CD4-positive, alpha-beta T cell treated with Interleukin-2 at 100 ng/mL for 4 hours (primary cell): ENCODE measurements around the gene CNOT9.

ENCODE experiments used
- DNase-seq: peaks from one replicate; pipeline ENCODE4 v3.0.0-alpha.2; 2020; ENCODE audit warnings: low spot score

CNOT9 gene

DNA sequence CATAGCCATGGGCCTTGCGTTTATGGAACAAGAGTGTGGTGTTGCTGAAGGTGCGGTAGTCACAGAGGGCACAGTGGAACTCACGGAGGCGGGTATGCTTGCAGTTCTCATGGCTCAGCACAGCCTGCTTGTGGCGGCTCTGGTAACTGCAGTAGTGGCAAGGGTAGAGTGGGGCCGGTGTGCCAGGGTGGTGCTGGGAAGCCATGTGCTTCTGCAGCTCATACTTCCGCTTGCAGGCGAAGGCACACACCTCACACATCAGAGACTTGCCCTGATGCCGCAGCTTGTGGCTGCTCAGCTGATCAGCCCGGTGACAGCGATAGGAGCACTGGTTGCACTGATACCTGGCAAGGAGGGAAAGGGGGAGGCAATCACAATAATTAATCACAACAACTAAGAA, 76.1 kb downstream of the CNOT9 start:
- DNase-seq: no peak

GRCh38 chr2:218645126-218645525, 76.5 kb downstream of the CNOT9 start:
- DNase-seq: no peak
